DMS153 treated with DMSO at 0.1 percent for 48 hours (cell line): ENCODE data around the gene CCRL2.

Source experiments
- DNase-seq: peaks from one replicate; lab custom pipeline; 2025; ENCODE audit not compliant: unreplicated experiment; lab: John Stamatoyannopoulos, UW

The CCRL2 gene, protein sequence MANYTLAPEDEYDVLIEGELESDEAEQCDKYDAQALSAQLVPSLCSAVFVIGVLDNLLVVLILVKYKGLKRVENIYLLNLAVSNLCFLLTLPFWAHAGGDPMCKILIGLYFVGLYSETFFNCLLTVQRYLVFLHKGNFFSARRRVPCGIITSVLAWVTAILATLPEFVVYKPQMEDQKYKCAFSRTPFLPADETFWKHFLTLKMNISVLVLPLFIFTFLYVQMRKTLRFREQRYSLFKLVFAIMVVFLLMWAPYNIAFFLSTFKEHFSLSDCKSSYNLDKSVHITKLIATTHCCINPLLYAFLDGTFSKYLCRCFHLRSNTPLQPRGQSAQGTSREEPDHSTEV

DNA sequence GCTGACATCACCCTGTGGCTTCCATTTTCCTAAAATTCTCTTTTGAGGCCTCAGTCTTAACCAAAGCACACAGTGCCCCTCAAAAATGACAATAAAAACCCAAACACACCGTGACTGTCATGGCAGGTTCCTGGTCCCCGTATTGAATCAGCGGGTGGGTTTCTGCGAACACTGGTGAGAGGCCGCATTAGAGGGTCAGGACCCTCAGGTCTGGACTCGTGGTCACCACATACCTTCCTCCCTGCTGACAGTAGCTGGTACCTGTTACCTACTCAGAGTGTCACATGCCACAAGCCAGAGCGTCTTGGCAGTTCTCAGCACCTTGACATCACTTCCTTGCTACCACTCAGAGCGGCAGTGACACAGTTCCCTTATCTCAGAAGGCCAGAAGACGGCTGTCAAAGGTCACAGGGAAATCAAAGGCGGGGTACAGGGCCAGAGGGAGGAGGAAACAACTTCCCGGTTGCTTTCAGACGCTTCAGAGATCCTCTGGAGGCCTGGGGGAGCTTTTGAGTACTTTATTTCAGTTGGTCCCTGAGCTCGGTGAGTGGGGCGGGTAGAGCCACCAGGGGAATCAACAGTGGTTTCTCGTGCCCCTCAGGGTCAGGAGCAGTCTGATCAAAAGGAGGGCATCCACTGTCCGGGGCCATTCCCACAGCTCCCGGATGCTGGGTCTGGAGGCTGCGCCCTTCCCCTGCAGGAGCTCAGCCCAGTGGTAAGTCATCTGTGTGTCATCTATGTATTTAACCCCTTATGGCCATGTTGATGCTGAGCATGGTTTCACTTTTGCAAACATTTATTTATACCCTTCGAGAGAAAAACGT is at the start of gene CCRL2, which contains the start of gene CCR5AS:
TSS of gene CCRL2 (plus strand) at position 472 of the 824 bp plus-strand sequence. CDS start 821 bp downstream, outside the sequence.
TSS of gene CCR5AS (minus strand) at position 279 of the 824 bp plus-strand sequence.
- DNase-seq, result no peak

DNA sequence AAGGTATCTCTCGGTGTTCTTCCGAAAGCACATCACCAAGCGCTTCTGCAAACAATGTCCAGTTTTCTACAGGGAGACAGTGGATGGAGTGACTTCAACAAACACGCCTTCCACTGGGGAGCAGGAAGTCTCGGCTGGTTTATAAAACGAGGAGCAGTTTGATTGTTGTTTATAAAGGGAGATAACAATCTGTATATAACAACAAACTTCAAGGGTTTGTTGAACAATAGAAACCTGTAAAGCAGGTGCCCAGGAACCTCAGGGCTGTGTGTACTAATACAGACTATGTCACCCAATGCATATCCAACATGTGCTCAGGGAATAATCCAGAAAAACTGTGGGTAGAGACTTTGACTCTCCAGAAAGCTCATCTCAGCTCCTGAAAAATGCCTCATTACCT is 48.6 kb upstream of the CCRL2 start:
- no peak for DNase-seq

DNA sequence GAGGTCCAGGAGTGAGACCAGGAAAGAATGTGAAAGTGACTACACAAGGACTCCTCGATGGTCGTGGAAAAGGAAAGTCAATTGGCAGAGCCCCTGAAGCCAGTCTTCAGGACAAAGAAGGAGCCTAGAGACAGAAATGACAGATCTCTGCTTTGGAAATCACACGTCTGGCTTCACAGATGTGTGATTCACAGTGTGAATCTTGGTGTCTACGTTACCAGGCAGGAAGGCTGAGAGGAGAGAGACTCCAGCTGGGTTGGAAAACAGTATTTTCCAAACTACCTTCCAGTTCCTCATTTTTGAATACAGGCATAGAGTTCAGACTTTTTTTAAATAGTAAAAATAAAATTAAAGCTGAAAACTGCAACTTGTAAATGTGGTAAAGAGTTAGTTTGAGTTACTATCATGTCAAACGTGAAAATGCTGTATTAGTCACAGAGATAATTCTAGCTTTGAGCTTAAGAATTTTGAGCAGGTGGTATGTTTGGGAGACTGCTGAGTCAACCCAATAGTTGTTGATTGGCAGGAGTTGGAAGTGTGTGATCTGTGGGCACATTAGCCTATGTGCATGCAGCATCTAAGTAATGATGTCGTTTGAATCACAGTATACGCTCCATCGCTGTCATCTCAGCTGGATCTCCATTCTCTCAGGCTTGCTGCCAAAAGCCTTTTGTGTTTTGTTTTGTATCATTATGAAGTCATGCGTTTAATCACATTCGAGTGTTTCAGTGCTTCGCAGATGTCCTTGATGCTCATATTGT is 47.1 kb upstream of the CCRL2 start:
- no peak for DNase-seq

DNA sequence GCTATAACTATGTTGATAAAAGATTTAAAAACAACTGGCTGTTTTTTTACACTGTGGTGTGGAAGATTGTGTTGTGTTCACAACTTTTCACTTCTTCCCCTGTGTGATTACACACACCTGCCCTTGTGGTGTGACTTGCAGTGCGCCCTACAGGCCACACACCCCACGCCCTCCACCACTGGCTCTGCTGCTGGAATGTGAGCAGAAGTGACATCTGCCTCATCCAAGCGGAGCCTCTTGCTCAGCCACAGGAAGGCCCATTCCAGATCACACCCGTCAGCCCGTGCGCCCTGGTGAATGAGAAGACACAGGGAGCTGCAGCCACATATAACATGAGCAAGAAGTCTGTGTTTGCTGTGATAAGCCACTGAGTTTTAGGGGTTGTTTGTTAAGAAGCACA is 46.2 kb upstream of the CCRL2 start:
- DNase-seq, result no peak

DNA sequence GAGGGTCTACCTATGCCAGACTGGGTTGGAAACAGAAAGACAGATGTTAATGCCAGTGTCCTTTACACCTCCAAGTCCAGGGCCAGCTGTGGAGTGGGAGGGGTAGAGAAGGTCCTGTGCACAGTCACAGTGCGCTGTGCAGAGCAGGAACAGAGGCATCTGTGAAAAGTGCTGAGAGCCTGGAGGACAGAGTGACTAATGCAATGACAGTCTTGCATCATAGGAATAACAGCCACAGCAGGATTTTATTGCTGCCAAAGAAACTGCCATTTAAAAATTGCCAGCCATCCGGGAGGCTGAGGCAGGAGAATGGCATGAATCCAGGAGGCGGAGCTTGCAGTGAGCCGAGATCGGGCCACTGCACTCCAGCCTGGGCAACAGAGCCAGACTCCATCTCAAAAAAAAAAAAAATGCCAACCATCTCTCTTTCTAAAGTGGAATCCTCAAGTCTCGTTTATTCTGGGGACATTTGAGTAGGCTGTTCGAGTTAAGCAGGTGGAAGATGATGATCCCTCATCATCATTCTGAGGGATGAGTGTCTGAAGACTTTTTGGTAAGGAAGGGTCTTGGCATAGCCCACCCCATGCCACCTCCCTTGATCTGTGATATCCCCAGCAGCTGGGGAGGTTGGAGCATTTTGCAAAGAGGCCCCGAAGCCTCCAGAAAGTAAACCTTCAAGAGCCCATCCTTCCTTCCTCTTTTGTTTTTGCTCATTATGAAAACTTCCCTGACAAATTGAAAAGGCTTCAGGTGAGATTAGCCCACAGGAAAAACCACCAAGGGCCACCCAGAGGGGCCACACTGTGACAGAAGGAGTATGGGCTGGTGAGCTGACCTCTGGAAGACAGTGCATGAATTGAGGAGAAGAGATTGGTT is 45.4 kb upstream of the CCRL2 start:
- DNase-seq, result no peak

DNA sequence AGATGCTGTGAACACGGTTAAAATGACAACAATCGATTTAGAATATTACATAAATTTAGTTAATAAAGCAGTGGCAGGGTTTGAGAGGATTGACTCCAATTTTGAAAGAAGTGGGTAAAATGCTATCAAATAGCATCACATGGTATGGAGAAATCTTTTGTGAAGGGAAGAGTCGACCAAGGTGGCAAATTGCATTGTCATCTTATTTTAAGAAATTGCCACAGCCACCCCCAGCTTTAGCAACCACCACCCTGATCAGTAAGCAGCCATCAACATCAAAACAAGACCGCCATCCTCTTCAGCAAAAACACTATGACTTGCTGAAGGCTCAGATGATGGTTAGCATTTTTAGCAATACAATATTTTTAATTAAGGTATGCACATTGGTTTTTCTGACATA is 42.0 kb upstream of the CCRL2 start:
- no peak for DNase-seq

DNA sequence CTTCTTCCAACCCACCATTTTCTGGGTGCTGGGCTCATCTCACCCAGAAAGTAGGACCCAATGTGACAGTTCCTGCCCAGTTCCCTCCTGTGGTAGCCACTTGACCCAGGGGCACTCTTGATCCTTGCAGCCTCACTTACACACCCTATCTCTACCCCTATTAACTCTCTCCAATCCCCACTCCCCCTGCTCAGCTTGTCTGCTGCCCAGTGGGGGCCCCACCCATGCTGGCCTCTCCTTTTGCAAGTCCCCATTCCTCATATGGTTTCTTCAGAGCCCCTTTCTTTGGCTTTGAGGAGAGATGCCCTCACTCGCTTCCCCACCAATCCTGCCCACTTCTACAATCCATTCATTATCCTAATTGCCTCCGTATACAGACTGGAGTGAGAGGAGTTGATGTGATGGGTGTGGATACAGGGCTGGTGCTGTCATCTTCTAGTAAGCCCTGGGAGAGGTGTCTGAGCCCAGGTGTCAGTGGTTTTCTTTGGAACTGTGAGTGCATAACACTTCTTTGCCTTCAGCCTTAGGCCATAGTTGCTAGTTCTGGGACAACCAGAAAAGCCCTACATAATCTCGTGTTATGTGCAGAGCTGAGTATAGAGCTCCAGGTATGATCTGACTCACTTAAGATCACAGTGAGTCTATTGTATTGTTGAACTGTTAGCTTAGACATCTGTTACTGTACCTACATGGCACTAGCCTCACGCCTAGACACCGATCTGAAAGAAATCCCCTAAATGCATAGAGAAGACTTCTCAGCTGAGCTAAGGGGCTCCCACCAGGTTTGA is 41.1 kb upstream of the CCRL2 start:
- DNase-seq, result no peak

DNA sequence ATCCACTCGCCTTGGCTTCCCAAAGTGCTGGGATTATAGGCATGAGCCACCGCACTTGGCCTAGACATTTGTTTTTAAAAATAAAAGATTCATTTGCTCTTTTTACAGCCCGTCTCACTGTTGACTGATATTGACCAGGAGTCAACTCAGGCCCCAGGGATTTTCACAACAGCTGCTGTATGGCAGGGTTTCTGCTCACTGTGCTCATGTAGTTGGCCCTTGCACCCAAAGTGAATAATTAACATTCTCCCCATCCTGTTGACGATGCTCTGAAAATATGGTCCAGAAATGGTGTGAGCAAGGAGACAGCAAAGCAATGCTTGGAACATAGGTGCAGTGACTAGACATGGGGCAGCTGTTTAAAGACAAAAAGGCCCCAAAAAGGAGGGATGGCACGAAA is 39.2 kb upstream of the CCRL2 start:
- no peak for DNase-seq

DNA sequence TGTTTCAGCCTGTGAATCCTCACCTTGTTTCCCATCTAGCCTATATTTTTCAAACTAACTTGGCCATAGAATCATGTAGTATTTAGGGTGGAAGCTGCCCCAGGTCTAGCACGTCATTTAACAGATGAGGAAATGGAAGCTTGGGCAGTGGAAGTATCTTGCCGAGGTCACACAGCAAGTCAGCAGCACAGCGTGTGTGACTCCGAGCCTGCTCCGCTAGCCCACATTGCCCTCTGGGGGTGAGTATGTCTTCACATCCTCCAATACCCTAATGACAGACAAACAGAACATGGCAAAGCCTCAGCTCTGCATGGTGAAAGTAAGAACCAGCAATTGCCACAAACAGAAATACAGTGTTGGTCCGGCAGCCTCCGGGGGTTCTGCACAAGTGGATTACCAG is 38.5 kb upstream of the CCRL2 start:
- DNase-seq, result no peak

DNA sequence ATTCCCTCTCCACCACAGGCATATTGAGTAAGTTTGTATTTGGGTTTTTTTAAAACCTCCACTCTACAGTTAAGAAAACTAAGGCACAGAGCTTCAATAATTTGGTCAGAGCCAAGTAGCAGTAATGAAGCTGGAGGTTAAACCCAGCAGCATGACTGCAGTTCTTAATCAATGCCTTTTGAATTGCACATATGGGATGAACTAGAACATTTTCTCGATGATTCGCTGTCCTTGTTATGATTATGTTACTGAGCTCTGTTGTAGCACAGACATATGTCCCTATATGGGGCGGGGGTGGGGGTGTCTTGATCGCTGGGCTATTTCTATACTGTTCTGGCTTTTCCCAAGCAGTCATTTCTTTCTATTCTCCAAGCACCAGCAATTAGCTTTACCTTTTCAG is 37.9 kb upstream of the CCRL2 start:
- DNase-seq, result no peak

DNA sequence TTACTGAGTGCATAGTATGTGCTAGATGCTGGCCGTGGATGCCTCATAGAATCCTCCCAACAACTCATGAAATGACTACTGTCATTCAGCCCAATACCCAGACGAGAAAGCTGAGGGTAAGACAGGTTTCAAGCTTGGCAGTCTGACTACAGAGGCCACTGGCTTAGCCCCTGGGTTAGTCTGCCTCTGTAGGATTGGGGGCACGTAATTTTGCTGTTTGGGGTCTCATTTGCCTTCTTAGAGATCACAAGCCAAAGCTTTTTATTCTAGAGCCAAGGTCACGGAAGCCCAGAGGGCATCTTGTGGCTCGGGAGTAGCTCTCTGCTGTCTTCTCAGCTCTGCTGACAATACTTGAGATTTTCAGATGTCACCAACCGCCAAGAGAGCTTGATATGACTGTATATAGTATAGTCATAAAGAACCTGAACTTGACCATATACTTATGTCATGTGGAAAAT is 37.4 kb upstream of the CCRL2 start:
- no peak for DNase-seq

DNA sequence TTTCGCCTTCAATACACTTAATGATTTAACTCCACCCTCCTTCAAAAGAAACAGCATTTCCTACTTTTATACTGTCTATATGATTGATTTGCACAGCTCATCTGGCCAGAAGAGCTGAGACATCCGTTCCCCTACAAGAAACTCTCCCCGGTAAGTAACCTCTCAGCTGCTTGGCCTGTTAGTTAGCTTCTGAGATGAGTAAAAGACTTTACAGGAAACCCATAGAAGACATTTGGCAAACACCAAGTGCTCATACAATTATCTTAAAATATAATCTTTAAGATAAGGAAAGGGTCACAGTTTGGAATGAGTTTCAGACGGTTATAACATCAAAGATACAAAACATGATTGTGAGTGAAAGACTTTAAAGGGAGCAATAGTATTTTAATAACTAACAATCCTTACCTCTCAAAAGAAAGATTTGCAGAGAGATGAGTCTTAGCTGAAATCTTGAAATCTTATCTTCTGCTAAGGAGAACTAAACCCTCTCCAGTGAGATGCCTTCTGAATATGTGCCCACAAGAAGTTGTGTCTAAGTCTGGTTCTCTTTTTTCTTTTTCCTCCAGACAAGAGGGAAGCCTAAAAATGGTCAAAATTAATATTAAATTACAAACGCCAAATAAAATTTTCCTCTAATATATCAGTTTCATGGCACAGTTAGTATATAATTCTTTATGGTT is 36.1 kb upstream of the CCRL2 start, which contains the start of gene CCR5:
TSS of gene CCR5 (plus strand) at position 108 of the 680 bp plus-strand sequence. CDS start 1,957 bp downstream, outside the sequence.
- DNase-seq, result no peak

DNA sequence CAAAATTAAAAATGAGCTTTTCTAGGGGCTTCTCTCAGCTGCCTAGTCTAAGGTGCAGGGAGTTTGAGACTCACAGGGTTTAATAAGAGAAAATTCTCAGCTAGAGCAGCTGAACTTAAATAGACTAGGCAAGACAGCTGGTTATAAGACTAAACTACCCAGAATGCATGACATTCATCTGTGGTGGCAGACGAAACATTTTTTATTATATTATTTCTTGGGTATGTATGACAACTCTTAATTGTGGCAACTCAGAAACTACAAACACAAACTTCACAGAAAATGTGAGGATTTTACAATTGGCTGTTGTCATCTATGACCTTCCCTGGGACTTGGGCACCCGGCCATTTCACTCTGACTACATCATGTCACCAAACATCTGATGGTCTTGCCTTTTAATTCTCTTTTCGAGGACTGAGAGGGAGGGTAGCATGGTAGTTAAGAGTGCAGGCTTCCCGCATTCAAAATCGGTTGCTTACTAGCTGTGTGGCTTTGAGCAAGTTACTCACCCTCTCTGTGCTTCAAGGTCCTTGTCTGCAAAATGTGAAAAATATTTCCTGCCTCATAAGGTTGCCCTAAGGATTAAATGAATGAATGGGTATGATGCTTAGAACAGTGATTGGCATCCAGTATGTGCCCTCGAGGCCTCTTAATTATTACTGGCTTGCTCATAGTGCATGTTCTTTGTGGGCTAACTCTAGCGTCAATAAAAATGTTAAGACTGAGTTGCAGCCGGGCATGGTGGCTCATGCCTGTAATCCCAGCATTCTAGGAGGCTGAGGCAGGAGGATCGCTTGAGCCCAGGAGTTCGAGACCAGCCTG is 35.3 kb upstream of the CCRL2 start:
- no peak for DNase-seq

DNA sequence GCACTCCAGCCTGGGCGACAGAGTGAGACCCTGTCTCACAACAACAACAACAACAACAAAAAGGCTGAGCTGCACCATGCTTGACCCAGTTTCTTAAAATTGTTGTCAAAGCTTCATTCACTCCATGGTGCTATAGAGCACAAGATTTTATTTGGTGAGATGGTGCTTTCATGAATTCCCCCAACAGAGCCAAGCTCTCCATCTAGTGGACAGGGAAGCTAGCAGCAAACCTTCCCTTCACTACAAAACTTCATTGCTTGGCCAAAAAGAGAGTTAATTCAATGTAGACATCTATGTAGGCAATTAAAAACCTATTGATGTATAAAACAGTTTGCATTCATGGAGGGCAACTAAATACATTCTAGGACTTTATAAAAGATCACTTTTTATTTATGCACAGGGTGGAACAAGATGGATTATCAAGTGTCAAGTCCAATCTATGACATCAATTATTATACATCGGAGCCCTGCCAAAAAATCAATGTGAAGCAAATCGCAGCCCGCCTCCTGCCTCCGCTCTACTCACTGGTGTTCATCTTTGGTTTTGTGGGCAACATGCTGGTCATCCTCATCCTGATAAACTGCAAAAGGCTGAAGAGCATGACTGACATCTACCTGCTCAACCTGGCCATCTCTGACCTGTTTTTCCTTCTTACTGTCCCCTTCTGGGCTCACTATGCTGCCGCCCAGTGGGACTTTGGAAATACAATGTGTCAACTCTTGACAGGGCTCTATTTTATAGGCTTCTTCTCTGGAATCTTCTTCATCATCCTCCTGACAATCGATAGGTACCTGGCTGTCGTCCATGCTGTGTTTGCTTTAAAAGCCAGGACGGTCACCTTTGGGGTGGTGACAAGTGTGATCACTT is 34.3 kb upstream of the CCRL2 start:
- DNase-seq, result no peak

DNA sequence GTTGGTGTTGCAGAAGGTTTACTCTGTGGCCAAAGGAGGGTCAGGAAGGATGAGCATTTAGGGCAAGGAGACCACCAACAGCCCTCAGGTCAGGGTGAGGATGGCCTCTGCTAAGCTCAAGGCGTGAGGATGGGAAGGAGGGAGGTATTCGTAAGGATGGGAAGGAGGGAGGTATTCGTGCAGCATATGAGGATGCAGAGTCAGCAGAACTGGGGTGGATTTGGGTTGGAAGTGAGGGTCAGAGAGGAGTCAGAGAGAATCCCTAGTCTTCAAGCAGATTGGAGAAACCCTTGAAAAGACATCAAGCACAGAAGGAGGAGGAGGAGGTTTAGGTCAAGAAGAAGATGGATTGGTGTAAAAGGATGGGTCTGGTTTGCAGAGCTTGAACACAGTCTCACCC is 32.3 kb upstream of the CCRL2 start:
- no peak for DNase-seq

DNA sequence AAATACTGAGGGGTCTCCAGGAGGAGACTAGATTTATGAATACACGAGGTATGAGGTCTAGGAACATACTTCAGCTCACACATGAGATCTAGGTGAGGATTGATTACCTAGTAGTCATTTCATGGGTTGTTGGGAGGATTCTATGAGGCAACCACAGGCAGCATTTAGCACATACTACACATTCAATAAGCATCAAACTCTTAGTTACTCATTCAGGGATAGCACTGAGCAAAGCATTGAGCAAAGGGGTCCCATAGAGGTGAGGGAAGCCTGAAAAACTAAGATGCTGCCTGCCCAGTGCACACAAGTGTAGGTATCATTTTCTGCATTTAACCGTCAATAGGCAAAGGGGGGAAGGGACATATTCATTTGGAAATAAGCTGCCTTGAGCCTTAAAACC is 31.8 kb upstream of the CCRL2 start:
- no peak for DNase-seq

DNA sequence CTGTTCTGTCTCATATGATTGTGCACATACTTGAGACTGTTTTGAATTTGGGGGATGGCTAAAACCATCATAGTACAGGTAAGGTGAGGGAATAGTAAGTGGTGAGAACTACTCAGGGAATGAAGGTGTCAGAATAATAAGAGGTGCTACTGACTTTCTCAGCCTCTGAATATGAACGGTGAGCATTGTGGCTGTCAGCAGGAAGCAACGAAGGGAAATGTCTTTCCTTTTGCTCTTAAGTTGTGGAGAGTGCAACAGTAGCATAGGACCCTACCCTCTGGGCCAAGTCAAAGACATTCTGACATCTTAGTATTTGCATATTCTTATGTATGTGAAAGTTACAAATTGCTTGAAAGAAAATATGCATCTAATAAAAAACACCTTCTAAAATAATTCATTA is 31.2 kb upstream of the CCRL2 start:
- DNase-seq, result no peak
